Measurements from ENCODE around the gene METRN. TPM values are rescaled to one million over a fixed set of nuclear protein-coding genes. Genes with fewer than 3 reads are reported as not detected.

METRN gene
- total and polyA plus RNA-seq, 3 donors from 2014 or later, result 21.0 to 50.6 (median 34.9) TPM

DNA sequence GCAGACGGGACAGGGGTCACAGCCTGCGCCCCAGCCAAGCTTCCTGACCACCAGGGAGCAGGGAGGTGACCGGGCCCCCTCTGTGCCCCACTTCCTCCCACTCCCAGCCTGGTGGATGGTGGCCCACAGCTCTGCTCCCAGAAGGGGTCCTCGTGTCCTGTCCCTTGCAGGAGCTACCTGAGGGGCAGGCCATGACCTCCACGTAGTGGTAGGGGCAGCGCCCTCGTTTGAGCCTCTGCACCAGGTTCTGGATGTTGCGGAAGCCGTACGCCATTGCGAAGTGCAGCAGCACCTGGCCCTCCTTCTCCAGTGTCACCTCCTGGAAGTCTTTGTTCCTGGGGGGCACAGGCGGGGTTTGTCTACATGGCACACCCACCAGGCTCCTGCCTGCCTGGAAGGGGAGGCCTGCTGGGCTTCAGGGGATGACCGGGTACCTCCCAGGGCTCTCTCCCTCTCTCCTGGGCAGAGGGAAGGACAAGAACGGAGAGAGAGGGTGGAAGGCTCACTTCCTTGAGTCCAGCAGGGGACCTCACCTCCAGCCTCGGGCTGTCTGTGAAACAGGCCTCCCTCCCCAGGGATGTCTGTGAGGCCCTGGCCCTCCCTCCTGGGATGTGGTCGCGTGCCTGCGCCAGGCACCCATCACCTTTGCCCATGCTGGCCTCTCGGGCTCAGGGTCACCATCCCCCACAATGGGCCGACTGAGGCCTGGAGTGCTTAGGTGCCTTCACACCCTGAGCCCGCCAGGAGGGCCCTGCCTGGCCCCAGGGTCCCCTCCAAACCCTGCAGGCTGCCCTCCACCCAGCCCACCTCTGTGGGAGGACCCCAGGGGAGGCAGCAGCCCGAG, 16.0 kb downstream of the METRN start:
- H3K4me1 ChIP-seq, result peaks cover 16% of the 10 kb centered on the region
- H3K4me3 ChIP-seq, result no peak overlapping the region
- intact Hi-C loops (cut with DNase I; ENCODE audit: low total_unique reads), result no loop called here
- WGBS, 2 donors, result 90 to 100% methylated on average over 2 to 22 of the region's 22 CpGs
- TF ChIP-seq POLR2A (IDR thresholded peaks at IDR 0.05), result no peak
- TF ChIP-seq, protein P1, sequence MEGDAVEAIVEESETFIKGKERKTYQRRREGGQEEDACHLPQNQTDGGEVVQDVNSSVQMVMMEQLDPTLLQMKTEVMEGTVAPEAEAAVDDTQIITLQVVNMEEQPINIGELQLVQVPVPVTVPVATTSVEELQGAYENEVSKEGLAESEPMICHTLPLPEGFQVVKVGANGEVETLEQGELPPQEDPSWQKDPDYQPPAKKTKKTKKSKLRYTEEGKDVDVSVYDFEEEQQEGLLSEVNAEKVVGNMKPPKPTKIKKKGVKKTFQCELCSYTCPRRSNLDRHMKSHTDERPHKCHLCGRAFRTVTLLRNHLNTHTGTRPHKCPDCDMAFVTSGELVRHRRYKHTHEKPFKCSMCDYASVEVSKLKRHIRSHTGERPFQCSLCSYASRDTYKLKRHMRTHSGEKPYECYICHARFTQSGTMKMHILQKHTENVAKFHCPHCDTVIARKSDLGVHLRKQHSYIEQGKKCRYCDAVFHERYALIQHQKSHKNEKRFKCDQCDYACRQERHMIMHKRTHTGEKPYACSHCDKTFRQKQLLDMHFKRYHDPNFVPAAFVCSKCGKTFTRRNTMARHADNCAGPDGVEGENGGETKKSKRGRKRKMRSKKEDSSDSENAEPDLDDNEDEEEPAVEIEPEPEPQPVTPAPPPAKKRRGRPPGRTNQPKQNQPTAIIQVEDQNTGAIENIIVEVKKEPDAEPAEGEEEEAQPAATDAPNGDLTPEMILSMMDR (IDR thresholded peaks at IDR 0.05), result no peak
- no peaks in the 10 kb centered on the region for H3K9me3 ChIP-seq
- H3K27ac ChIP-seq, result no peak overlapping the region
- DNase-seq, result no peak
- H3K27me3 ChIP-seq, result no peaks in the 10 kb centered on the region
- no peaks in the 10 kb centered on the region for H3K36me3 ChIP-seq (ENCODE audit: low read depth, missing control alignments)

DNA sequence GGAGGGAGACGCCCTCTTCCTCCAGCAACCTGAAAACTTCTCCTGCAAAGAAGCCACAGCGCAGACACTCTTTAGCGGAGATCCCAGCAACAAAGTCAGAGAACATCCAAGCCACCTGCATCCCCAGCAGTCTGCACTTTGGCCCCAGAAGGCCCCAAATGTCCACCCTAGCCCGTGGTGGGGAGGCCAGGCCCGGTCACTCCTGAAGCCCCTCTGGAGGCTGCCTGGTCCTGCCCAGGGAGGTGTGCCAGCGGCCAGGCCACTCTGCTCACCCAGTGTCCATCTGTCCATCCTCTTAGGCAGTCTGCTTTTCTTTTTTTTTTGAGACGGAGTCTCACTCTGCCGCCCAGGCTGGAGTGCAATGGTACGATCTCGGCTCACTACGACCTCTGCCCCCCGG, 17.4 kb downstream of the METRN start:
- no peak for DNase-seq
- Histone ChIP-seq H3K27ac (no peak overlapping the region), H3K9me3 (no peaks in the 10 kb centered on the region), H3K27me3 (no peaks in the 10 kb centered on the region), H3K4me3 (no peak overlapping the region), H3K36me3 (ENCODE audit: low read depth, missing control alignments) (no peaks in the 10 kb centered on the region), H3K4me1 (peaks cover 9% of the 10 kb centered on the region)
- intact Hi-C loops (cut with DNase I; ENCODE audit: low total_unique reads), result no loop called here
- WGBS, 2 donors, result 95 to 98% methylated on average over 12 of the region's 12 CpGs
- no peak for TF ChIP-seq POLR2A (IDR thresholded peaks at IDR 0.05)
- TF ChIP-seq, protein P1 (IDR thresholded peaks at IDR 0.05), result no peak

DNA sequence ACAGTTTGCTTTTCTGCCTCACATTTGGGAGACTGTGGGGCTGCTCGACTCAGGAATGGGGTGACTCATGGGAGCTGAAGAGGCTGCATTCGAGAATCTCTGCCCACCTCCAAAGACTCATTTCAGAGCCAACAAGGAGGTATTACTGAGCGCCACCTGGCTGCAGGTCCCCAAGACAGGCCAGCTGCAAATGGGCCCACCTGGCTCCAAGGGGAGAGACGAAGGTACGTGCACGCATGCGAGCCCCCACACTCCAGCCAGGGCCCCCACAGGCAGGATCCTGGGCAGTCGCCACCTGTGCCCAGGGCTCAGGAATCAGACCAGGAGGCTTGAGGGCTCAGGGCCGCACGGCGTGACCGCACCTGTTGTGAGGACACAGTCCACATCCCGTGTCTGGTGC, 18.0 kb downstream of the METRN start:
- Histone ChIP-seq H3K4me3 (no peak overlapping the region), H3K27ac (no peak overlapping the region), H3K4me1 (peaks cover 3% of the 10 kb centered on the region), H3K9me3 (no peaks in the 10 kb centered on the region), H3K36me3 (ENCODE audit: low read depth, missing control alignments) (no peaks in the 10 kb centered on the region), H3K27me3 (no peaks in the 10 kb centered on the region)
- TF ChIP-seq, protein P1 (IDR thresholded peaks at IDR 0.05), result no peak
- TF ChIP-seq POLR2A (IDR thresholded peaks at IDR 0.05), result no peak
- intact Hi-C loops (cut with DNase I; ENCODE audit: low total_unique reads), result no loop called here
- DNase-seq, result no peak
- 93 to 96% methylated on average over 5 to 13 of the region's 13 CpGs for WGBS, 2 donors

- Histone ChIP-seq H3K36me3 (ENCODE audit: low read depth, missing control alignments) (no peaks in the 10 kb centered on the region), H3K4me1 (no peaks in the 10 kb centered on the region), H3K4me3 (no peak overlapping the region), H3K27me3 (no peaks in the 10 kb centered on the region), H3K27ac (no peak overlapping the region), H3K9me3 (no peaks in the 10 kb centered on the region)
- WGBS, 2 donors, result 88 to 95% methylated on average over 4 to 33 of the region's 34 CpGs
- TF ChIP-seq POLR2A (IDR thresholded peaks at IDR 0.05), result no peak
- TF ChIP-seq, protein P1 (IDR thresholded peaks at IDR 0.05), result peak in 1 of 3 experiments; percentile 14
- intact Hi-C loops (cut with DNase I; ENCODE audit: low total_unique reads), result no loop called here
- DNase-seq, result no peak
Measured at GRCh38 chr16:733382-734207, 18.7 kb downstream of the METRN start.
